Measurements from ENCODE around the gene TUT1. TPM values are rescaled to one million over a fixed set of nuclear protein-coding genes. Genes with fewer than 3 reads are reported as not detected.

The TUT1 gene
- total and polyA plus RNA-seq, 7 experiments from 2014 or later = 20.2 to 54.6 (median 35.4) TPM

GRCh38 chr11:62555464-62556107 is 35.7 kb downstream of the TUT1 start:
- peak; percentile 51 to 90 (median 79) for DNase-seq
- H3K27ac Mint-ChIP-seq = peak overlapping the region; percentile 87 to 100 (median 98)
- intact Hi-C loops (cut with micrococcal nuclease) = loop anchor here (1.0 to 10.0 kb wide), 10 partner anchors 9 to 1571 kb away; partner anchors contain the start of genes AHNAK (in 2 of the 2), TUT1 (in 2 of the 2), EEF1G (in 1 of the 2) and FTH1 (in 1 of the 2)
- ChIA-PET CTCF (interaction anchor here (1.3 to 7.3 kb wide), 4 partner anchors 12 to 161 kb away, joined by 4 to 62 read pairs (median 8); no protein-coding TSS in a partner anchor), POLR2A (interaction anchor here (0.7 to 10.5 kb wide), 13 partner anchors 12 to 301 kb away, joined by 3 to 92 read pairs (median 7); partner anchors contain the start of genes BSCL2, C11orf98, CSKMT and EEF1G)
- H3K27ac ChIP-seq (ENCODE audit: low read depth, low read length) = peak overlapping the region; percentile 87
- H3K36me3 ChIP-seq (ENCODE audit: control insufficient read depth in 2 of 3, insufficient read depth in 3 of 3, low read length in 3 of 3) = peaks cover 5 to 18% (median 8%) of the 10 kb centered on the region in 3 experiments
- peaks cover 76 to 91% of the 10 kb centered on the region in 2 donors for H3K4me1 ChIP-seq (ENCODE audit: control insufficient read depth in 2 of 2, insufficient read depth in 2 of 2, low read length in 2 of 2)
- H3K4me1 Mint-ChIP-seq = peaks cover 64 to 88% (median 83%) of the 10 kb centered on the region in 7 donors
- ATAC-seq = peak; percentile 59
- peaks cover 0 to 5% (median 0%) of the 10 kb centered on the region in 11 donors for H3K9me3 Mint-ChIP-seq
- peaks cover 0 to 2% (median 0%) of the 10 kb centered on the region in 5 donors for H3K27me3 Mint-ChIP-seq
- peak overlapping the region; percentile 42 for H3K4me3 ChIP-seq (ENCODE audit: low read length)
- H3K4me3 Mint-ChIP-seq = peak overlapping the region; percentile 65 to 87 (median 78)
- no peaks in the 10 kb centered on the region for H3K27me3 ChIP-seq (ENCODE audit: control insufficient read depth in 2 of 2, insufficient read depth in 2 of 2, low read length in 2 of 2)
- H3K36me3 Mint-ChIP-seq = peaks cover 6 to 20% (median 14%) of the 10 kb centered on the region in 5 donors
- no peaks in the 10 kb centered on the region for H3K9me3 ChIP-seq (ENCODE audit: control insufficient read depth in 2 of 3, low read length in 3 of 3)

GRCh38 chr11:62554387-62555167 is 36.7 kb downstream of the TUT1 start:
- Histone ChIP-seq H3K9me3 (ENCODE audit: control insufficient read depth in 2 of 3, low read length in 3 of 3) (no peaks in the 10 kb centered on the region), H3K4me1 (ENCODE audit: control insufficient read depth in 2 of 2, insufficient read depth in 2 of 2, low read length in 2 of 2) (peaks cover 77 to 85% of the 10 kb centered on the region in 2 donors), H3K36me3 (ENCODE audit: control insufficient read depth in 2 of 3, insufficient read depth in 3 of 3, low read length in 3 of 3) (peaks cover under 1 to 11% (median 5%) of the 10 kb centered on the region in 3 experiments), H3K27ac (ENCODE audit: low read depth, low read length) (peak overlapping the region; percentile 87), H3K27me3 (ENCODE audit: control insufficient read depth in 2 of 2, insufficient read depth in 2 of 2, low read length in 2 of 2) (no peaks in the 10 kb centered on the region), H3K4me3 (ENCODE audit: low read length) (no peak overlapping the region)
- H3K36me3 Mint-ChIP-seq = peaks cover 1 to 14% (median 9%) of the 10 kb centered on the region in 5 donors
- peaks cover 0 to 5% (median 0%) of the 10 kb centered on the region in 11 donors for H3K9me3 Mint-ChIP-seq
- ATAC-seq (no peak), DNase-seq (no peak)
- peak overlapping the region; percentile 87 to 100 (median 98) for H3K27ac Mint-ChIP-seq
- CTCF ChIA-PET = interaction anchor here (0.6 to 7.3 kb wide), 6 partner anchors 11 to 216 kb away, joined by 3 to 62 read pairs (median 5); no protein-coding TSS in a partner anchor
- peaks cover 64 to 88% (median 85%) of the 10 kb centered on the region in 7 donors for H3K4me1 Mint-ChIP-seq
- peaks cover 0 to 10% (median 0%) of the 10 kb centered on the region in 5 donors for H3K27me3 Mint-ChIP-seq
- peak overlapping the region; percentile 65 to 89 (median 80) for H3K4me3 Mint-ChIP-seq
- POLR2A ChIA-PET = interaction anchor here (0.8 to 10.5 kb wide), 11 partner anchors 11 to 300 kb away, joined by 3 to 92 read pairs (median 7); partner anchors contain the start of genes BSCL2, C11orf98, CSKMT and EEF1G
- intact Hi-C loops (cut with micrococcal nuclease) = loop anchor here (1.0 to 10.0 kb wide), 8 partner anchors 8 to 1570 kb away; partner anchors contain the start of genes AHNAK (in 1 of the 2), FTH1 (in 1 of the 2) and WDR74 (in 1 of the 2)

- Mint-ChIP-seq H3K4me1 (peaks cover 64 to 85% (median 81%) of the 10 kb centered on the region in 7 donors), H3K27me3 (peaks cover 0 to 10% (median 0%) of the 10 kb centered on the region in 5 donors), H3K36me3 (peaks cover 0 to 8% (median 3%) of the 10 kb centered on the region in 5 donors), H3K9me3 (peaks cover 0 to 5% (median 0%) of the 10 kb centered on the region in 11 donors), H3K27ac (peak overlapping the region; percentile 87 to 100 (median 98)), H3K4me3 (peak overlapping the region in 9 of 10 donors; percentile 38 to 91 (median 85))
- Histone ChIP-seq H3K9me3 (ENCODE audit: control insufficient read depth in 2 of 3, low read length in 3 of 3) (no peaks in the 10 kb centered on the region), H3K4me1 (ENCODE audit: control insufficient read depth in 2 of 2, insufficient read depth in 2 of 2, low read length in 2 of 2) (peaks cover 77 to 78% of the 10 kb centered on the region in 2 donors), H3K4me3 (ENCODE audit: low read length) (peak overlapping the region; percentile 16), H3K27me3 (ENCODE audit: control insufficient read depth in 2 of 2, insufficient read depth in 2 of 2, low read length in 2 of 2) (no peaks in the 10 kb centered on the region), H3K36me3 (ENCODE audit: control insufficient read depth in 2 of 3, insufficient read depth in 3 of 3, low read length in 3 of 3) (peaks cover 0 to 4% (median 0%) of the 10 kb centered on the region in 3 experiments), H3K27ac (ENCODE audit: low read depth, low read length) (peak overlapping the region; percentile 87)
- ATAC-seq (no peak), DNase-seq (no peak)
- POLR2A ChIA-PET = interaction anchor here (0.8 to 10.5 kb wide), 14 partner anchors 10 to 301 kb away, joined by 3 to 92 read pairs (median 6); partner anchors contain the start of genes BSCL2, C11orf98, CSKMT and EEF1G
- intact Hi-C loops (cut with micrococcal nuclease) = loop anchor here (1.0 to 10.0 kb wide), 5 partner anchors 173 to 1569 kb away; partner anchors contain the start of genes FTH1 (in 1 of the 2) and HNRNPUL2 (in 1 of the 2)
- CTCF ChIA-PET = interaction anchor here (0.6 to 7.3 kb wide), 5 partner anchors 10 to 215 kb away, joined by 3 to 62 read pairs (median 11); no protein-coding TSS in a partner anchor
These were observed 37.4 kb downstream of the TUT1 start for GRCh38 chr11:62553839-62554361.

GRCh38 chr11:62553080-62553838 is 38.1 kb downstream of the TUT1 start:
- no peaks in the 10 kb centered on the region for H3K9me3 ChIP-seq (ENCODE audit: control insufficient read depth in 2 of 3, low read length in 3 of 3)
- peak in 8 of 9 donors; percentile 48 to 80 (median 72) for DNase-seq
- H3K4me3 ChIP-seq (ENCODE audit: low read length) = peak overlapping the region; percentile 23
- intact Hi-C loops (cut with micrococcal nuclease) = loop anchor here (1.0 to 10.0 kb wide), 5 partner anchors 174 to 1568 kb away; partner anchors contain the start of genes FTH1 (in 1 of the 2) and HNRNPUL2 (in 1 of the 2)
- peak overlapping the region; percentile 87 for H3K27ac ChIP-seq (ENCODE audit: low read depth, low read length)
- Mint-ChIP-seq H3K4me1 (peaks cover 64 to 86% (median 84%) of the 10 kb centered on the region in 7 donors), H3K27me3 (peaks cover 0 to 10% (median 0%) of the 10 kb centered on the region in 5 donors), H3K4me3 (peak overlapping the region; percentile 56 to 91 (median 80)), H3K9me3 (peaks cover 0 to 5% (median 0%) of the 10 kb centered on the region in 11 donors), H3K36me3 (peaks cover 0 to 8% (median 3%) of the 10 kb centered on the region in 5 donors), H3K27ac (peak overlapping the region; percentile 87 to 100 (median 98))
- no peaks in the 10 kb centered on the region for H3K36me3 ChIP-seq (ENCODE audit: control insufficient read depth in 2 of 3, insufficient read depth in 3 of 3, low read length in 3 of 3)
- peak; percentile 43 for ATAC-seq
- ChIA-PET POLR2A (interaction anchor here (0.6 to 10.5 kb wide), 17 partner anchors 10 to 328 kb away, joined by 3 to 92 read pairs (median 6); partner anchors contain the start of genes C11orf98, CSKMT, EEF1G and HNRNPUL2), CTCF (interaction anchor here (0.8 to 7.3 kb wide), 6 partner anchors 7 to 159 kb away, joined by 3 to 62 read pairs (median 7); no protein-coding TSS in a partner anchor)
- H3K27me3 ChIP-seq (ENCODE audit: control insufficient read depth in 2 of 2, insufficient read depth in 2 of 2, low read length in 2 of 2) = no peaks in the 10 kb centered on the region
- peaks cover 72 to 77% of the 10 kb centered on the region in 2 donors for H3K4me1 ChIP-seq (ENCODE audit: control insufficient read depth in 2 of 2, insufficient read depth in 2 of 2, low read length in 2 of 2)

- peak overlapping the region; percentile 23 for H3K4me3 ChIP-seq (ENCODE audit: low read length)
- Mint-ChIP-seq H3K4me1 (peaks cover 71 to 92% (median 87%) of the 10 kb centered on the region in 7 donors), H3K36me3 (peaks cover 0 to 8% (median 3%) of the 10 kb centered on the region in 5 donors), H3K27me3 (peaks cover 0 to 13% (median 0%) of the 10 kb centered on the region in 5 donors), H3K4me3 (peak overlapping the region; percentile 53 to 91 (median 80)), H3K9me3 (peaks cover 0 to 5% (median 0%) of the 10 kb centered on the region in 11 donors), H3K27ac (peak overlapping the region; percentile 87 to 100 (median 98))
- DNase-seq (no peak), ATAC-seq (no peak)
- peak overlapping the region; percentile 87 for H3K27ac ChIP-seq (ENCODE audit: low read depth, low read length)
- intact Hi-C loops (cut with micrococcal nuclease) = loop anchor here (1.0 to 10.0 kb wide), 6 partner anchors 175 to 1568 kb away; partner anchors contain the start of genes FTH1 (in 1 of the 2) and HNRNPUL2 (in 1 of the 2)
- peaks cover 65 to 70% of the 10 kb centered on the region in 2 donors for H3K4me1 ChIP-seq (ENCODE audit: control insufficient read depth in 2 of 2, insufficient read depth in 2 of 2, low read length in 2 of 2)
- ChIA-PET POLR2A (interaction anchor here (0.6 to 10.5 kb wide), 19 partner anchors 8 to 328 kb away, joined by 3 to 92 read pairs (median 6); partner anchors contain the start of genes C11orf98, CSKMT, EEF1G and HNRNPUL2), CTCF (interaction anchor here (0.6 to 7.3 kb wide), 7 partner anchors 8 to 158 kb away, joined by 3 to 62 read pairs (median 4); no protein-coding TSS in a partner anchor)
- no peaks in the 10 kb centered on the region for H3K36me3 ChIP-seq (ENCODE audit: control insufficient read depth in 2 of 3, insufficient read depth in 3 of 3, low read length in 3 of 3)
- no peaks in the 10 kb centered on the region for H3K27me3 ChIP-seq (ENCODE audit: control insufficient read depth in 2 of 2, insufficient read depth in 2 of 2, low read length in 2 of 2)
- no peaks in the 10 kb centered on the region for H3K9me3 ChIP-seq (ENCODE audit: control insufficient read depth in 2 of 3, low read length in 3 of 3)
These were observed 38.7 kb downstream of the TUT1 start for GRCh38 chr11:62552485-62553079.

Data from naive thymus-derived CD4-positive, alpha-beta T cell (primary cell).